AML-193 (cell line): ENCODE measurements around the gene WDPCP.
"Not testable (repeated sequence)": the region's sequence is repeated elsewhere in the genome, so short reads cannot be mapped to it uniquely, and the experiment has no call there.

Experiments
- DNase-seq, 2 experiments: peaks; one replicate each; lab custom pipeline; 2025; lab: John Stamatoyannopoulos, UW

WDPCP gene

GRCh38 chr2:63590626-63591408, 2.5 kb upstream of the WDPCP start:
- peak; percentile 86 to 91 for DNase-seq

DNA sequence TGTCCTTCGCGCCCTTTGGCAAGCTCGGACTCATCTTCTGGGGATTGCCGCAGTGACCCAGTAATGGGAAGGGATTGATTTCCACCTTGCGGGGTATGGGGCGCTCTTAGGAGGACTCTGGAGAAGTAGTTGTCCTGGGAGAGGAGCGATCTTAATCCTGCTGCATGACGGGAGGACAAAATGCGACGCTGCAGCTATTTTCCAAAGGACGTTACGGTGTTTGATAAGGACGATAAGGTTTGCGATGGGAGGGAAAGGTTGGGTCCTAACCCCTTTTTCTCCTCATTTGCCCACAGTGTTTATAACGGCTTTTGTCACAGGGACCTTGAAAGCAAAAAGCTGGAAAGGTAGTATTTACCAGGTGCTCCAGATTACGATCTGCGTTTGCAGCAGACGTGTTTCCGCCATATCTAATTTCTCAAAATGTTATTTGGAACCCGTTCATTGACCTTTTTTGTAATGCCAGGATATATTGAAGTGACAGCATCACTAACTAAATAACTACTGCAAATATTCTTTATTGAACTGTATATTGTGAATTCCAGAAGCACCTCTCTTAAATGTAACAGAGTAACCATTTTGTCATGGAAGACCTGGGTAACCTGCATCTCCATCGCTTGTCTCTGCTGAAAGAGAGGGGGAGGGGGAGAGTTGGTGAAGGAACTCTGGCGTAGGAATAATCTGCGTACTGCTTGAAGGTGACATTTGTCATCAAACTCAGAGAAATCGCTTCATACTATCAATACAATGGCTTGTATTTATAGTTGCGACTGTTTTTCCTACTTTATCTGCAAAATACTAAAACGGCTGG, 1.1 kb upstream of the WDPCP start:
- no peak for DNase-seq

DNA sequence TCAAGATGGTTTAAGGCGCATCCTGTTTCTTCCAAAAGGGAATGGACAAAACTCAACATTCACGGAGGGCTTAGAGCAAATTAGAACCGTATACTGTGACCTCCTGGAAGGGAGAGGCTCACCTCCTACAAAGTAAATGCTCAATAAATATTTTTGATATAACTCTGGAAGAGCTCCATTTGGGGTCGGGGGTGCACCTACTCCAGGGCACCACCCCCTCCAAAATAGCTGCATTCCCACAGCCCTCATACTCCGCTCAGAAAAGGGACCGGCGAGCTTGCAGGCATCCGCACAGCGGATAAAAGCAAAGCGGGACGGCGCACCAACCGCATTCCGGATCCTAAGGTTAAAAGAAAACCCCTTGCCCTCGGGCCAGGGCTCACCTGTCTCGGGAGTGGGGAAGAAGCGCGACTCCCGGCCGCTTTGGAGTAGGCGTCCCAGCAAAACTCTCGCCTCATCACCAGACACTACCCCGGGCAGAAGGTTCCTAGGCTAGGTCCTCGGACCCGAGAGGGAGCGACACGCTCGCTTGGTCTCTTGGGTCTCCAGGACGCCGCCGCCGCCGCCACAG, 378 bp downstream of the WDPCP start:
- DNase-seq, result no peak

- no peak for DNase-seq
Observed at GRCh38 chr2:63582873-63583272, 5.4 kb downstream of the WDPCP start.

DNA sequence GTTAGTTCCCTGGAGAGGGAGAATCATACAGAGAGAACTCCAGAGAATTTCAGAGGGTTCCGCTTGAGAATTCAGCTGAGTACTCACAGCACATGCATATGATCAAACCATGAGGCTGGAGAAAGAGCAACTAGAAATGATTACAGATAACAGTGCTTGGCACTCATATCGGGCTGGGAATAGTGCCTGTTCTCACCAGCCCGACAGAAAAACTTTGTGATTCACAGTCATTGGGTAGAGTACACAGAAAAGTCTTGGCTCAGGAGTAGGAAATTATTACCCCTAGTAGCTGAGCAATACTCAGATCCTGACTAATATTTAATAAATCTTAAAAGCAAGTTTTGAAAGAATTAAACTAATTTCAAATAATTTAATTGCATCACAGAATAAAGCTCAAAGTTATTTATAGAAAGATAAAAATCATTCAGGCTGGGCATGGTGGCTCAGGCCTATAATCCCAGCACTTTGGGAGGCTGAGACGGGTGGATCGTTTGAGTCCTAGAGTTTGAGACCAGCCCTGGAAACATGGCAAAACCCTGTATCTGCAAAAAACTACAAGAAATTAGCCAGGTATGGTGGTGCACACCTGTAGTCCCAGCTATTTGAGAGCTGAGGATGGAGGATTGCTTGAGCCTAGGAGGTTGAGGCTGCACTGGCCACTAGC, 6.8 kb downstream of the WDPCP start:
- no peak for DNase-seq

- no peak for DNase-seq
Observed at GRCh38 chr2:63580651-63581297, 7.5 kb downstream of the WDPCP start.

DNA sequence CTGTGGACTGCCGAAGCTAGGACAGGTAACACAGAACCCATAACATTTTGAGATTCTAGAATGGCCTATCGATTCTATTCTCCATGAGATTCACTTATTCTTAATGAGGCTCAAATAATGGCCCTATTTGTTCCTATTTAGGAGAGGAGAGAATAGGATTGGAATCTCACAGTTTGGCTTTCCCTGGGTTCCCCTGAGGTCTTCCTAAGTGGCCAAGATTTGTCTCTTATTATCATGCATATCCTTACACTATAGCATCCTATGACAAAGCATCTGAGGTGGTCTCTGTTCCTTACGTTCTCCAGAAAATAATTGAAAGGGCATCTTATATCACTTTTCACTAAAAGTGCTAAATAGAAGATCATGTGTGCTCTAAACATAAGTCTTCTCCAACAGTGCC, 9.5 kb downstream of the WDPCP start:
- no peak for DNase-seq

DNA sequence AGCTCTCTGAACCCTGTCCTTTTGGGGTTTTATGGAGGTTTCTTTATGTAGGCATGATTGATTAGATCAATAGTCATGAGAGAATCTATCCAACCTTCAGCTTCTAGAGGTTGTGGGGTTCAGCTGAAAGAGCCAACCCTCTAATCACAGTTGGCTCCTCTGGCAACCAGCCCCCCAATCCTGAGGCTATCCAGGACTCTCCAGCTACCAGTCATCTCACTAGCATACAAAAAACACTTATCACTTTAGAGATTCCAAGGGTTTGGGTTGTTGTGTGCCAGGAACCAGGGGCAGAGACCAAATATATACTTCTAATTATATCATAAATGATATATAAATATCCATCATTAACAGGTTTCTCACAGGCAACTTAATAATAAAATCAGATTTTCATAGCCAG, 11.7 kb downstream of the WDPCP start:
- no peak for DNase-seq

DNA sequence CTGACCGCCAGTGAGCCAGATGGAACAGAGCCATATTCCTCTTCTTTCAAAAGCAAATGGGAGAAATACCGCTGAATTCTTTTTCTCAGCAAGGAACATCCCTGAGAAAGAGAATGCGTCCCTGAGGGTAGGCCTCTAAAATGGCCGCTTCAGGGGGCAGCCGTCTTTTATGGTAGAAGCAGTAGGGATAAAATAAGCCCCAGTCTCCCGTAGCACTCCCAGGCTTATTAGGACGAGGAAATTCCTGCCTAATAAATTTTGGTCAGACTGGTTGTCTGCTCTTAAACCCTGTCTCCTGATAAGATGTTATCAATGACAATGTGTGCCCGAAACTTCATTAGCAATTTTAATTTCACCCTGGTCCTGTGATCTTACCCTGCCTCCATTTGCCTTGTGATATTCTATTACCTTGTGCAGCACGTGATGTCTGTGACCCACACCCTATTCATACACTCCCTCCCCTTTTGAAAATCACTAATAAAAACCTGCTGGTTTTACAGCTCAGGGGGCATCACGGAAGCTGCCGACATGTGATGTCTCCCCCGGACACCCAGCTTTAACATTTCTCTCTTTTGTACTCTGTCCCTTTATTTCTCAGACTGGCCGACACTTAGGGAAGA, 14.4 kb downstream of the WDPCP start:
- DNase-seq, result not testable (repeated sequence)

- DNase-seq, result not testable (repeated sequence)
Observed at GRCh38 chr2:63573026-63573425, 15.3 kb downstream of the WDPCP start.

DNA sequence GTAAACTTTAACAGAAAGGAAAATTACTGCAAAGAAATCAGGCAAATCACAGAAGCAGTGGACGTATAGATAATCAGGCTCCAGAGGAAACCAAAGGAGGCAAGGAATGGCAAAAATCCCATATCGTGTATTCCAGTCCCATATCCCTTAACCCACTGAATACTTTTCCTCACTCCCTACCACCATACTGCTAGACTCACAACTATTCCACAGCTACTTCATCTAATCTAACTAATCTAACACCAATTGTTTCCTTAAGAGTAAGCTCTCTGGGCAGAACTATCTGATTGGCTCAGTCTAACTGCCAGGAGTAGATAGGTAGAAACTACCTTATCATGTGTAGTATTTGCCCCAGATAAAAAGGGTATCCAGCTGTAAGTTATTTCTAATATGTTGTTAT, 16.3 kb downstream of the WDPCP start:
- no peak for DNase-seq

DNA sequence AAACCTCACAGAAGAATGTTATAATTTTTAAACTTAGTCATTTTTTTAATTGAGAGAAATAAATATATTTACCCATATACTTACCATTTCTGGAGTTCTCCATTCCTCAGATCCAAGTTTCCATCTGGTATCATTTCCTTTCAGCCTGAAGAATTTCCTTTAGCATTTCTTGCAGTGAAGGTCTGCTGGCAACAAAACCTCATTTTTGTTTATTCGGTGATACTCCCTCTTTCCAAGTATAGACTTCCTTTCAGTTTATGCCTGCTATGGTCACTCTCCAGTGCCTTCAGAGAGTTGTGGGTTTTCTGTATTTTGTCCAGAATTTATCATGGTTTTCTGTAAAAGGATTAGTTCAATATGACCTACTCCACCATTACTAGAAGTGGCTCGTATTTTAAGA, 17.0 kb downstream of the WDPCP start:
- no peak for DNase-seq

- no peak for DNase-seq
Observed at GRCh38 chr2:63569740-63570139, 18.5 kb downstream of the WDPCP start.

DNA sequence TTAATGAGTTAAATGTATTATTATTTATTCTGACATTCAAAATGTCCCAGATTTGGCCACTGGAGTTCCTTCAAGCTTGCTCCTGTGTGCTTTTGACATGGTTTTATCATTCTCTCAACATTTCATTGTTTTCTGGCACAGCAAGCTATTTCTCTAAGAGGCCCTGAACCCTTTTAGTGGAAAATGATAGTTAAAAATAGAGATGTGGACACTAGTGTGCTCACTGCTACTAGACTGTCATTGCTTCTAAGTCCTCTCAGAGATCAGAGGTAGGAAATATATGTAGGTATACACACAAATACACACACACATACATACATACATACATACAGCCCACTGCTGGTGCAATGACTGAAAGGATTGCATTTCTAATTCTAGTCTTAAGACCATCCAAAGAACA, 25.5 kb downstream of the WDPCP start:
- no peak for DNase-seq

DNA sequence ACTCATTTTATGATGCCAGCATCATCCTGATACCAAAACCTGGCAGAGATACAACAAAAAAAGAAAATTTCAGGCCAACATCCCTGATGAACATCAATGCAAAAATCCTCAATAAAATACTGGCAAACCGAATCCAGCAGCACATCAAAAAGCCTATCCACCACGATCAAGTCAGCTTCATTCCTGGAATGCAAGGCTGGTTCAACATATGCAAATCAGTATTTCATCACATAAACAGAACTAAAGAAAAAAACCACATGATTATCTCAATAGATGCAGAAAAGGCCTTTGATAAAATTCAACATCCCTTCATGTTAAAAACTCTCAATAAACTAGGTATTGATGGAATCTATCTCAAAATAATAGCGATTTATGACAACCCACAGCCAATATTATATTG, 29.4 kb downstream of the WDPCP start:
- not testable (repeated sequence) for DNase-seq

GRCh38 chr2:63557819-63558218, 30.5 kb downstream of the WDPCP start:
- not testable (repeated sequence) for DNase-seq

- DNase-seq, result no peak
Observed at GRCh38 chr2:63555931-63556330, 32.3 kb downstream of the WDPCP start.

DNA sequence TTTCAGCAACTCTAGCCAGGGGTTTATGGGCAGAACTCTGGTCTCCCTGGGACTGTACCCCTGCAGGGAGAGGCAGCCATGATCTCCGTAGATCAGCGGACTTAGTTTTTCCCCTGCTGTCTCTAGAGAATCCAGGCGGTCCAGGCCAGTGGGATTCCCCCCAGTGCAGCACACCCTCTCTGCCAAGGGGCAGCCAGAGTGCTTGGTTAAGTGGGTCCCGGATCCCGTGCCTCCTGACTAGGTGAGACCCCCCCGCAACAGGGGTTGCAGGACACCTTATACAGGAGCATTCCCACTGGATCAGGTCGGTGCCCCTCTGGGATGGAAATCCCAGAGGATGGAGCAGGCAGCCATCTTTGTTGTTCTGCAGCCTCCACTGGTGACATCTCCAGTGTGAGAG, 33.0 kb downstream of the WDPCP start:
- no peak for DNase-seq

DNA sequence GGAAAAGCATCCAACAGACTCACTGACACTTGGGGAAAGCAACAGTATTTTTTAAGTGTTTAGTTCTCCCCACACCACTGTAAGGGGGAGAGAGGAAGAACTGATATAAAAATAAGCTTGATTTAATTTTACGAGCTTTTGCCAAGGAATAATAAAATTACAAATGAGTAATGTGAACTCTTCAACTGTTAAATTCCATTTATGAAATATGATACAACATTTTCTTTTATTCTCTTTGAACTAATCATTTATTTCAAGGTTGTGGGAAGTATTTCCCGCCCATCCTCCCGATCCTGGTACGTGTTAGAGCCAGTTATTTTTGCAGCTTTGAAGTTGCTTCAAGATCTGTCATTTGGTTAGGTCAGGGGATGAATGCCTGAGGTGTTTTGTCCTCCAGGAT, 35.2 kb downstream of the WDPCP start:
- no peak for DNase-seq

- no peak for DNase-seq
Observed at GRCh38 chr2:63545023-63545422, 43.3 kb downstream of the WDPCP start.

- DNase-seq, result peak; percentile 30 to 44
Observed at GRCh38 chr2:63544017-63544627, 44.2 kb downstream of the WDPCP start.
